Esophagus muscularis mucosa (tissue), 4 donors: ENCODE measurements around the gene KLF16.

Experiments used
- CTCF ChIP-seq, 3 experiments: fragments of 200-600 bp in 2 of 3; fragments of 450-650 bp in 1 of 3; sonication (generic) in 2 of 3; IDR thresholded peaks; one replicate each; pipeline ENCODE4 v1.5.1; 2017 to 2019; ENCODE audit warnings: antibody characterized with exemption in 3 of 3, mild to moderate bottlenecking in 2 of 3, moderate library complexity in 1 of 3
- EP300 ChIP-seq: sonication (generic); formaldehyde crosslinking; IDR thresholded peaks from one replicate; pipeline ENCODE4 v1.6.1; 2017; ENCODE audit warnings: antibody characterized with exemption
- POLR2A ChIP-seq: fragments of 450-650 bp; IDR thresholded peaks from one replicate; pipeline ENCODE4 v1.6.1; 2017; ENCODE audit warnings: antibody characterized with exemption, moderate library complexity, mild to moderate bottlenecking, low read depth
- POLR2AphosphoS5 ChIP-seq, 2 donors: sonication (generic); formaldehyde crosslinking; IDR thresholded peaks; one replicate each; pipeline ENCODE4 v1.6.1; 2017; ENCODE audit warnings: antibody characterized with exemption in 2 of 2

- TF ChIP-seq CTCF (IDR thresholded peaks at IDR 0.05) (no peak), POLR2A (no peak), POLR2AphosphoS5 (IDR thresholded peaks at IDR 0.05) (no peak), EP300 (no peak)
Measured at GRCh38 chr19:1852581-1853128, 10.7 kb downstream of the KLF16 start.
